CD14-positive monocyte (primary cell): ENCODE results near the gene VIPR1. TPM values are rescaled to one million over a fixed set of nuclear protein-coding genes. Genes with fewer than 3 reads are reported as not detected.

ENCODE experiments used
- DNase-seq, 3 donors: peaks; one replicate each; pipeline ENCODE4 v3.0.0-alpha.2; 2011 to 2022
- H2AFZ ChIP-seq: 2 replicates; pipeline ENCODE4 v1.6.0; 2012; ENCODE audit warnings: mild to moderate bottlenecking, low read depth, low read length, inconsistent platforms; ENCODE audit not compliant: insufficient read depth, poor library complexity, severe bottlenecking
- H3K27ac ChIP-seq, 2 donors: 1 replicate in 1 of 2; 2 replicates in 1 of 2; pipeline ENCODE4 v1.5.1; 2012 to 2013; ENCODE audit warnings: low read length in 2 of 2, control low read depth in 1 of 2, inconsistent platforms in 1 of 2, low read depth in 1 of 2, mild to moderate bottlenecking in 1 of 2
- H3K27me3 ChIP-seq, 2 donors: one replicate each; pipeline versions ENCODE4 v1.6.0 to v1.6.1; 2011 to 2013; ENCODE audit warnings: low read length in 2 of 2; ENCODE audit not compliant: control insufficient read depth in 2 of 2, insufficient read depth in 2 of 2
- H3K36me3 ChIP-seq, 2 donors: replicated peaks in 1 of 2; 1 replicate in 1 of 2; 2 replicates in 1 of 2; pipeline versions ENCODE4 v1.5.1 to v1.6.1; 2012 to 2013; ENCODE audit warnings: low read length in 2 of 2, control low read depth in 1 of 2, inconsistent platforms in 1 of 2, mild to moderate bottlenecking in 1 of 2; ENCODE audit not compliant: insufficient read depth in 2 of 2, control insufficient read depth in 1 of 2
- H3K4me1 ChIP-seq, 2 donors: 1 replicate in 1 of 2; 2 replicates in 1 of 2; pipeline versions ENCODE4 v1.5.1 to v1.6.1; 2012 to 2013; ENCODE audit warnings: low read length in 2 of 2, control low read depth in 1 of 2, inconsistent platforms in 1 of 2, mild to moderate bottlenecking in 1 of 2, moderate library complexity in 1 of 2; ENCODE audit not compliant: insufficient read depth in 2 of 2, control insufficient read depth in 1 of 2
- H3K4me2 ChIP-seq: replicated peaks from 2 replicates; pipeline ENCODE3; 2012; ENCODE audit warnings: low read length, moderate library complexity, mild to moderate bottlenecking; ENCODE audit not compliant: poor library complexity, severe bottlenecking; ENCODE audit errors: extremely low read depth
- H3K4me3 ChIP-seq, 3 experiments: fragments of 200-600 bp in 1 of 3; sonication (generic) in 1 of 3; replicated peaks in 1 of 3; 1 replicate in 2 of 3; 2 replicates in 1 of 3; pipeline ENCODE4 v1.5.1; 2011 to 2013; ENCODE audit warnings: low read length in 3 of 3, mild to moderate bottlenecking in 3 of 3, control low read depth in 2 of 3, low read depth in 2 of 3, inconsistent platforms in 1 of 3, moderate library complexity in 1 of 3
- H3K79me2 ChIP-seq: 2 replicates; pipeline ENCODE4 v1.6.0; 2012; ENCODE audit warnings: mild to moderate bottlenecking, control low read depth, inconsistent platforms, low read length, moderate library complexity; ENCODE audit not compliant: insufficient read depth
- H3K9ac ChIP-seq: 2 replicates; pipeline ENCODE4 v1.6.0; 2017; ENCODE audit warnings: low read length, mild to moderate bottlenecking; ENCODE audit not compliant: insufficient read depth, poor library complexity, severe bottlenecking
- H3K9me3 ChIP-seq, 2 donors: replicated peaks in 1 of 2; 1 replicate in 1 of 2; 2 replicates in 1 of 2; pipeline versions ENCODE4 v1.5.1 to v1.6.1; 2012 to 2013; ENCODE audit warnings: low read length in 2 of 2, control low read depth in 1 of 2; ENCODE audit not compliant: control insufficient read depth in 1 of 2, insufficient read depth in 1 of 2
- H4K20me1 ChIP-seq: 2 replicates; pipeline ENCODE4 v1.6.0; 2012; ENCODE audit warnings: mild to moderate bottlenecking, low read length, control low read depth, moderate library complexity; ENCODE audit not compliant: insufficient read depth
- H3K27ac Mint-ChIP-seq, 7 donors: one replicate each; pipeline ENCODE4 v1.8.0; 2020; ENCODE audit warnings: mild to moderate bottlenecking in 7 of 7, mixed read lengths in 7 of 7, moderate library complexity in 6 of 7, inconsistent platforms in 2 of 7
- H3K27me3 Mint-ChIP-seq, 3 donors: one replicate each; pipeline ENCODE4 v1.8.0; 2021 to 2022; ENCODE audit warnings: low read depth in 3 of 3, mild to moderate bottlenecking in 3 of 3, mixed read lengths in 3 of 3, moderate library complexity in 3 of 3, inconsistent platforms in 1 of 3
- H3K36me3 Mint-ChIP-seq, 2 donors: one replicate each; pipeline ENCODE4 v1.8.0; 2020; ENCODE audit warnings: mixed read lengths in 2 of 2, inconsistent platforms in 1 of 2, mild to moderate bottlenecking in 1 of 2
- H3K4me1 Mint-ChIP-seq: one replicate; pipeline ENCODE4 v1.8.0; 2020; ENCODE audit warnings: mild to moderate bottlenecking, mixed read lengths
- H3K4me3 Mint-ChIP-seq, 2 donors: one replicate each; pipeline ENCODE4 v1.8.0; 2020; ENCODE audit warnings: mild to moderate bottlenecking in 2 of 2, mixed read lengths in 2 of 2, moderate library complexity in 1 of 2
- H3K9me3 Mint-ChIP-seq, 7 donors: one replicate each; pipeline ENCODE4 v1.8.0; 2020 to 2022; ENCODE audit warnings: mixed read lengths in 7 of 7, mild to moderate bottlenecking in 6 of 7, moderate library complexity in 6 of 7, inconsistent platforms in 2 of 7
- CTCF ChIP-seq: fragments of 200-600 bp; IDR thresholded peaks from one replicate; pipeline ENCODE4 v1.8.0; 2022; ENCODE audit warnings: antibody characterized with exemption, mild to moderate bottlenecking
- WGBS: methylation state at CpG from one replicate; pipeline ENCODE4 v1.1.5; 2013; ENCODE audit warnings: missing lambda C conversion rate; ENCODE audit not compliant: insufficient coverage; 5-methylcytosine and 5-hydroxymethylcytosine counted together
- intact Hi-C, 2 donors: fragments of 100-400 bp; cut with micrococcal nuclease; formaldehyde crosslinking; loops; one replicate each; pipeline versions ENCODE4 v1.15.0 to v1.15.1; 2023
- polyA plus RNA-seq, 3 donors: library from polyadenylated mRNA; depleted of rRNA in 1 of 3; unstranded in 2 of 3; stranded (reverse) in 1 of 3; fragments of 300-500 nt in 2 of 3; fragments of >200 nt in 1 of 3; fragmentation: Illumina TruSeq in 2 of 3; gene quantifications; 1 replicate in 2 of 3; 2 replicates in 1 of 3; pipeline ENCODE4 v1.2.3, GENCODE V29; 2012 to 2021

Gene VIPR1
- polyA plus RNA-seq, 3 donors = 15.5 to 80.9 (median 16.0) TPM

- H2AFZ ChIP-seq = no peak overlapping the region
- H3K4me1 ChIP-seq = peaks cover 32 to 48% of the 10 kb centered on the region in 2 donors
- intact Hi-C loops = loop anchor here in 1 of 2 donors (5.0 kb wide), 1 partner anchor 34 kb away; the partner anchor contains the start of gene VIPR1
- DNase-seq = peak; percentile 39 to 53 (median 39)
- no peaks in the 10 kb centered on the region for H3K79me2 ChIP-seq
- no peaks in the 10 kb centered on the region for H3K27me3 ChIP-seq
- H3K4me1 Mint-ChIP-seq = peaks cover 58% of the 10 kb centered on the region
- peaks cover 2 to 7% (median 6%) of the 10 kb centered on the region in 3 donors for H3K27me3 Mint-ChIP-seq
- no peaks in the 10 kb centered on the region for H4K20me1 ChIP-seq
- H3K4me3 Mint-ChIP-seq = no peak overlapping the region
- no peak overlapping the region for H3K4me2 ChIP-seq
- H3K27ac ChIP-seq = no peak overlapping the region
- peaks cover 13 to 36% of the 10 kb centered on the region in 2 donors for H3K36me3 ChIP-seq
- H3K4me3 ChIP-seq = no peak overlapping the region
- 87% methylated on average over 22 of the region's 35 CpGs for WGBS
- H3K9me3 ChIP-seq = no peaks in the 10 kb centered on the region
- H3K9ac ChIP-seq = no peak overlapping the region
- H3K9me3 Mint-ChIP-seq = peaks cover 0 to 2% (median 0%) of the 10 kb centered on the region in 7 donors
- TF ChIP-seq CTCF = peak; percentile 76
- H3K27ac Mint-ChIP-seq = no peak overlapping the region
- H3K36me3 Mint-ChIP-seq = peaks cover 38 to 41% of the 10 kb centered on the region in 2 donors
Observed at GRCh38 chr3:42535981-42536784, 33.7 kb downstream of the VIPR1 start.

- H3K9me3 ChIP-seq = no peaks in the 10 kb centered on the region
- H3K9ac ChIP-seq = no peak overlapping the region
- H2AFZ ChIP-seq = no peak overlapping the region
- H3K27ac ChIP-seq = no peak overlapping the region
- no peak for TF ChIP-seq CTCF
- no peaks in the 10 kb centered on the region for H3K27me3 ChIP-seq
- H3K27ac Mint-ChIP-seq = no peak overlapping the region
- no peak overlapping the region for H3K4me3 Mint-ChIP-seq
- peaks cover 4 to 25% of the 10 kb centered on the region in 2 donors for H3K36me3 ChIP-seq
- no peak overlapping the region for H3K4me2 ChIP-seq
- H3K4me1 ChIP-seq = peaks cover 25 to 44% of the 10 kb centered on the region in 2 donors
- H3K9me3 Mint-ChIP-seq = no peaks in the 10 kb centered on the region
- peaks cover 0 to 10% (median 5%) of the 10 kb centered on the region in 3 donors for H3K27me3 Mint-ChIP-seq
- no peaks in the 10 kb centered on the region for H3K79me2 ChIP-seq
- peaks cover 49% of the 10 kb centered on the region for H3K4me1 Mint-ChIP-seq
- no peaks in the 10 kb centered on the region for H4K20me1 ChIP-seq
- no peak for DNase-seq
- intact Hi-C loops = loop anchor here in 1 of 2 donors (5.0 kb wide), 1 partner anchor 35 kb away; the partner anchor contains the start of gene VIPR1
- no peak overlapping the region for H3K4me3 ChIP-seq
- peaks cover 26 to 30% of the 10 kb centered on the region in 2 donors for H3K36me3 Mint-ChIP-seq
Observed at GRCh38 chr3:42537350-42537749, 34.9 kb downstream of the VIPR1 start.
